ENCODE measurements around the gene TRPM4.
"Not testable (repeated sequence)": the region's sequence is repeated elsewhere in the genome, so short reads cannot be mapped to it uniquely, and the experiment has no call there.

TRPM4 gene

GRCh38 chr19:49196527-49197240 lies 39.1 kb downstream of the TRPM4 start:
- DNase-seq (ENCODE audit: low read depth), result no peak
- no peak for TF ChIP-seq CTCF (conservative IDR thresholded peaks at IDR 0.05; ENCODE audit: low read length)
- no peak overlapping the region for H3K4me3 ChIP-seq (ENCODE audit: low read length)

- H3K4me3 ChIP-seq (ENCODE audit: low read length), result no peak overlapping the region
- DNase-seq (ENCODE audit: low read depth), result no peak
- no peak for TF ChIP-seq CTCF (conservative IDR thresholded peaks at IDR 0.05; ENCODE audit: low read length)
Measured at GRCh38 chr19:49200238-49200862, 42.8 kb downstream of the TRPM4 start.

- DNase-seq (ENCODE audit: low read depth), result no peak
- no peak for TF ChIP-seq CTCF (conservative IDR thresholded peaks at IDR 0.05; ENCODE audit: low read length)
- H3K4me3 ChIP-seq (ENCODE audit: low read length), result no peak overlapping the region
Measured at GRCh38 chr19:49201042-49201441, 43.5 kb downstream of the TRPM4 start.

- no peak for TF ChIP-seq CTCF (conservative IDR thresholded peaks at IDR 0.05; ENCODE audit: low read length)
- no peak overlapping the region for H3K4me3 ChIP-seq (ENCODE audit: low read length)
- DNase-seq (ENCODE audit: low read depth), result no peak
Measured at GRCh38 chr19:49205114-49205513, 47.5 kb downstream of the TRPM4 start.

- not testable (repeated sequence) for H3K4me3 ChIP-seq (ENCODE audit: low read length); DNase-seq (ENCODE audit: low read depth)
Measured at GRCh38 chr19:49209502-49209901, 51.9 kb downstream of the TRPM4 start.

- DNase-seq (ENCODE audit: low read depth), result no peak
- TF ChIP-seq CTCF (conservative IDR thresholded peaks at IDR 0.05; ENCODE audit: low read length), result no peak
- H3K4me3 ChIP-seq (ENCODE audit: low read length), result no peak overlapping the region
Measured at GRCh38 chr19:49210108-49210900, 52.7 kb downstream of the TRPM4 start.

- H3K4me3 ChIP-seq (ENCODE audit: low read length), result no peak overlapping the region
- no peak for DNase-seq (ENCODE audit: low read depth)
- no peak for TF ChIP-seq CTCF (conservative IDR thresholded peaks at IDR 0.05; ENCODE audit: low read length)
Measured at GRCh38 chr19:49210901-49211451, 53.4 kb downstream of the TRPM4 start.
